MCF 10A (cell line): ENCODE results near the gene C11orf42. TPM values are rescaled to one million over a fixed set of nuclear protein-coding genes. Genes with fewer than 3 reads are reported as not detected.

Experiments
- Bru-seq: library from RNA; stranded (reverse); fragments of 400-500 nt; gene quantifications from one replicate; lab custom pipeline; 2021; lab: Mats Ljungman, UMichigan
- BruChase-seq, 2 experiments: library from RNA; stranded (reverse); fragments of 400-500 nt; gene quantifications; one replicate each; lab custom pipeline; 2021; lab: Mats Ljungman, UMichigan
- BruUV-seq: library from RNA; stranded (reverse); fragments of 400-500 nt; replicated peaks from 2 replicates; lab custom pipeline; 2021; lab: Mats Ljungman, UMichigan
- CTCF ChIA-PET: fragments of 300-600 bp; sonication (Branson Sonifier 250); formaldehyde crosslinking; extraction: SDS; loops from one replicate; lab custom pipeline; 2021; ENCODE audit warnings: antibody characterized with exemption, inconsistent platforms; lab: Yijun Ruan, JAX
- POLR2A ChIA-PET: fragments of 300-600, 350-650 bp; sonication (Branson Sonifier 250); formaldehyde crosslinking; extraction: SDS; loops from one replicate; lab custom pipeline; 2020; ENCODE audit warnings: antibody characterized with exemption, inconsistent platforms; lab: Yijun Ruan, JAX
- DNase-seq: peaks from one replicate; pipeline ENCODE4 v3.0.0-alpha.2; 2018; ENCODE audit not compliant: unreplicated experiment
- H3K27ac Mint-ChIP-seq: one replicate; pipeline ENCODE4 v1.8.0; 2022; ENCODE audit warnings: mild to moderate bottlenecking, low read depth, mixed read lengths; ENCODE audit not compliant: unreplicated experiment
- H3K27me3 Mint-ChIP-seq: one replicate; pipeline ENCODE4 v1.8.0; 2022; ENCODE audit warnings: mixed read lengths; ENCODE audit not compliant: insufficient read depth, unreplicated experiment
- H3K36me3 Mint-ChIP-seq: one replicate; pipeline ENCODE4 v1.8.0; 2022; ENCODE audit warnings: mild to moderate bottlenecking, moderate library complexity, mixed read lengths; ENCODE audit not compliant: insufficient read depth, unreplicated experiment
- H3K4me1 Mint-ChIP-seq: one replicate; pipeline ENCODE4 v1.8.0; 2022; ENCODE audit warnings: mixed read lengths; ENCODE audit not compliant: insufficient read depth, unreplicated experiment
- H3K4me3 Mint-ChIP-seq: one replicate; pipeline ENCODE4 v1.8.0; 2022; ENCODE audit warnings: mild to moderate bottlenecking, moderate library complexity, mixed read lengths; ENCODE audit not compliant: unreplicated experiment
- H3K9me3 Mint-ChIP-seq: one replicate; pipeline ENCODE4 v1.8.0; 2022; ENCODE audit warnings: mixed read lengths; ENCODE audit not compliant: unreplicated experiment
- CTCF ChIP-seq: fragments of 200-600 bp; IDR thresholded peaks from one replicate; pipeline ENCODE4 v1.8.0; 2022; ENCODE audit warnings: antibody characterized with exemption, mild to moderate bottlenecking; ENCODE audit not compliant: unreplicated experiment
- intact Hi-C: fragments of 100-400 bp; cut with micrococcal nuclease; formaldehyde crosslinking; loops from 2 replicates; pipeline ENCODE4 v1.14.1; 2022
- long read RNA-seq: library from polyadenylated mRNA; stranded (forward); transcript quantifications from one replicate; pipeline ENCODE4 v2.0.0, GENCODE V29; 2022
- total RNA-seq: library from RNA; stranded (reverse); gene quantifications from 2 replicates; pipeline ENCODE4 v1.2.3, GENCODE V29; 2022

Gene C11orf42
- not detected in 2 replicates for total RNA-seq
- Bru-seq, nascent RNA, result not detected
- not detected for BruChase-seq, experiment 1, labeled RNA remaining after a 6-hour chase
- not detected for BruChase-seq, experiment 2, labeled RNA remaining after a 2-hour chase
- long read RNA-seq, partial matches to known transcripts, result 0 of 2 reads
- long read RNA-seq, other reads (novel, unspliced or antisense), result 2 of 2 reads

- ChIA-PET POLR2A (no interaction called here), CTCF (interaction anchor here (0.7 to 1.8 kb wide), 5 partner anchors 45 to 1055 kb away, joined by 3 to 10 read pairs (median 4); no protein-coding TSS in a partner anchor)
- TF ChIP-seq CTCF, result no peak
- Mint-ChIP-seq H3K27me3 (no peaks in the 10 kb centered on the region), H3K4me1 (peaks cover 8% of the 10 kb centered on the region), H3K9me3 (no peaks in the 10 kb centered on the region), H3K36me3 (peaks cover 31% of the 10 kb centered on the region), H3K27ac (no peak within 1 kb of the TSS), H3K4me3 (no peak within 1 kb of the TSS)
- intact Hi-C loops, result no loop called here
- no TSS peak for BruUV-seq
- no peak for DNase-seq
Observed at GRCh38 chr11:6205366-6205765, at the start of gene C11orf42. Gene C11orf42 (plus strand): TSS chr11:6205557. CDS start chr11:6205616, 59 bp downstream.

DNA sequence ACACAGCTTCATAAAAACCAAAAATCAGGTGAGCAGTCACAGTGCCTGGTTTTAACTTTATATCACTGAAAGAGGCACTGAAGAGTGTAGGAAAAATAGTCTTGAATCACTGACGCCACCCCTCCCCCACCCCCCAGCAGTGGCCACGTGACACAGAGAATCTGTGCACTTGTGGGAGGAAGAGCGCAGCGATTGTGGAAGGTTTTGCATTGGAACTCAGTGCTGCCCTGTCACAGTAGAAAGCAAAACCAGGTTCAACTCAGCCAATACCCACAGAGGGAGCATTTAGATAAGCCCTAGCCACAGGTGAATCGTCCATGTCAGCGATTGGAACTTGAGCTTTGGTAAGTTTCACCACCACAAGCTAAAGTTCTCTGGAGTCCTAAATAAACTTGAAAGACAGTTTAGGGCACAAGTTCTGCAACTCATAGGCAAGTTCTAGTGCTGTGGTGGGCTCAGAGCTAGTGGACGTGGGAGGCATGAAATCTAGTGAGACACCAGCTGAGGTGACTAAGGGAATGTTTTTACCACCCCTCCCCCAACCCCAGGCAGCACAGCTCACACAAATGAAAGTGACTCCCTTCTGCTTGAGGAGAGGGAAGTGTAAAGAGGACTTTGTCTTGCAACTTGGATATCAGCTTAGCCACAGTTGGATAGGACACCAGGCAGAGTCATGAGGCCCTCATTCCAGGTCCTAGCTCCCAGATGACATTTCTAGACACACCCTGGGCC, 48.6 kb upstream of the C11orf42 start:
- intact Hi-C loops, result no loop called here
- BruUV-seq, result no TSS peak

DNA sequence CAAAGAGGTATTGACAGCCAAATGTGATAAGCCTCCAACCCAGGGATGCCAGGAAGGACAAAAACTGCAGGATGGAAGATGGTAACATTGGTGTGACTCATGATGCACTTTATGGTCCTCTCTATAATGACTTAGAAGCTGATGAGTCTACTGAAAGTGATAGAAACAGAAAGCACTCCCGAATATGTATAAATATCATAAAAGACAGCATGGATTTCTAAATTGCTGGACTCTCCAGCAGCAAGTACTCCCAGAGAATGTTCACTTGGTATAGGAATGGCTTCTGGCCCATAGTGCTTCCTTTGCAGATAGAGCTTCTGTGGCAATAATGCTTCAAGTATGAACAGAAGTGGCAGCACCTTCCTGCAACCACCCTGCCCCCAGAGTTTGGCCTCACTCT, 35.1 kb upstream of the C11orf42 start, which contains the start of gene OR52B2:
Gene OR52B2, minus strand, starts transcription at position 101 of the 400 bp plus-strand sequence. Its CDS starts 0 bp downstream, at position 101.
- ChIA-PET CTCF (no interaction called here), POLR2A (no interaction called here)
- TF ChIP-seq CTCF, result no peak
- H3K27me3 Mint-ChIP-seq, result peaks cover 5% of the 10 kb centered on the region
- no peak within 1 kb of the TSS for H3K4me3 Mint-ChIP-seq
- BruUV-seq, result no TSS peak
- peaks cover 4% of the 10 kb centered on the region for H3K9me3 Mint-ChIP-seq
- intact Hi-C loops, result no loop called here
- H3K27ac Mint-ChIP-seq, result no peak within 1 kb of the TSS
- H3K36me3 Mint-ChIP-seq, result no peaks in the 10 kb centered on the region
- DNase-seq, result no peak
- no peaks in the 10 kb centered on the region for H3K4me1 Mint-ChIP-seq

More for the DNA sequence above, 48.6 kb upstream of the C11orf42 start:
- H3K4me1 Mint-ChIP-seq, result no peaks in the 10 kb centered on the region
- no peaks in the 10 kb centered on the region for H3K36me3 Mint-ChIP-seq
- H3K27me3 Mint-ChIP-seq, result no peaks in the 10 kb centered on the region
- no peak for DNase-seq
- no peak overlapping the region for H3K27ac Mint-ChIP-seq
- no peaks in the 10 kb centered on the region for H3K9me3 Mint-ChIP-seq
- no peak for TF ChIP-seq CTCF
- ChIA-PET CTCF (interaction anchor here (0.6 to 1.0 kb wide), 2 partner anchors 207 to 550 kb away, joined by 3 to 8 read pairs; no protein-coding TSS in a partner anchor), POLR2A (no interaction called here)
- H3K4me3 Mint-ChIP-seq, result no peak overlapping the region

DNA sequence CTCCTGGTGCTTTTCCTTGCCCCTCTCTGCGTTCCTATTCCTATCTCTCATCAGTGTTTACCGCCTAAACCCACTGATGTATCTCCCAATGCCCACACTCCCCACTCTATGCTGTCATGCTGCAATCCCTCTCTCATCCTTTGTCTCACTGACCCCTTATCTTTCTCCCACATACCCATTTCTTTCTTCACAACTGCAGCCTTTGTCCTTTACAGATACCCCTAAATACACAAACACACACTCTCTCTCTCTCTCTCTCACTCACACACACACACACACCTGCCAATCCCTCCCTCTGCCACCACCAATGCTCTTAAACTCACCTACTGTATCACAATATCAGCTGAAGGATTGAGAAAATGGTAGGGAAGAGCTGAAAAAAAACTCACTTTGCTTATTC, 29.9 kb upstream of the C11orf42 start:
- ChIA-PET CTCF (interaction anchor here (0.7 to 1.5 kb wide), 3 partner anchors 140 to 155 kb away, joined by 3 to 6 read pairs (median 3); no protein-coding TSS in a partner anchor), POLR2A (no interaction called here)
- no TSS peak for BruUV-seq
- Mint-ChIP-seq H3K27me3 (peaks cover 22% of the 10 kb centered on the region), H3K9me3 (no peaks in the 10 kb centered on the region), H3K36me3 (no peaks in the 10 kb centered on the region), H3K4me1 (no peaks in the 10 kb centered on the region), H3K4me3 (no peak overlapping the region), H3K27ac (no peak overlapping the region)
- DNase-seq, result no peak
- intact Hi-C loops, result no loop called here
- no peak for TF ChIP-seq CTCF
